ENCODE measurements around the gene FAM221B. TPM values are rescaled to one million over a fixed set of nuclear protein-coding genes. Genes with fewer than 3 reads are reported as not detected.
A peak's percentile ranks its signal among the peaks of the same experiment; 100 is the strongest.

FAM221B gene
- total and polyA plus RNA-seq, 2 experiments from 2014 or later: 0.47 TPM; not detected in 1

- peak overlapping the region; percentile 88 for H3K27ac Mint-ChIP-seq
- peak; percentile 50 for DNase-seq (ENCODE audit: low spot score)
- no peaks in the 10 kb centered on the region for H3K36me3 Mint-ChIP-seq (ENCODE audit: low read depth)
Observed at GRCh38 chr9:35774907-35775635, 53.5 kb downstream of the FAM221B start.

GRCh38 chr9:35771943-35772342, 56.6 kb downstream of the FAM221B start:
- H4K20me1 ChIP-seq (replicated peaks; ENCODE audit: insufficient read depth): peaks cover 3% of the 10 kb centered on the region; the same call in 1 of the 2 replicates
- H3K27me3 ChIP-seq (ENCODE audit: insufficient read depth): no peaks in the 10 kb centered on the region
- H3K36me3 ChIP-seq (ENCODE audit: insufficient read depth): no peaks in the 10 kb centered on the region
- TF ChIP-seq JUNB (IDR thresholded peaks at IDR 0.05; ENCODE audit: unreplicated experiment) (no peak), STAT1 (IDR thresholded peaks at IDR 0.05; ENCODE audit: unreplicated experiment) (no peak)
- H3K9me2 ChIP-seq (ENCODE audit: insufficient read depth): no peaks in the 10 kb centered on the region
- no peak overlapping the region for H2AFZ ChIP-seq
- Mint-ChIP-seq H3K27ac (no peak overlapping the region), H3K36me3 (ENCODE audit: low read depth) (no peaks in the 10 kb centered on the region), H3K4me3 (no peak overlapping the region), H3K4me1 (peaks cover 16% of the 10 kb centered on the region), H3K9me3 (no peaks in the 10 kb centered on the region), H3K27me3 (ENCODE audit: insufficient read depth, low read depth, poor library complexity) (no peaks in the 10 kb centered on the region)
- no peak overlapping the region for H3K4me2 ChIP-seq
- H3K4me3 ChIP-seq: no peak overlapping the region
- H3K79me2 ChIP-seq (replicated peaks; ENCODE audit: insufficient read depth): no peaks in the 10 kb centered on the region; the same call in 1 of the 2 replicates
- H3F3A ChIP-seq (replicated peaks; ENCODE audit: low read depth): 0 out of 2 replicates have a peak, but pooled peaks cover 4% of the 10 kb centered on the region
- DNase-seq (ENCODE audit: low spot score) (no peak), ATAC-seq (no peak)
- peaks cover 16% of the 10 kb centered on the region for H3K4me1 ChIP-seq (ENCODE audit: insufficient read depth)
- no peak overlapping the region for H3K27ac ChIP-seq (ENCODE audit: low read depth)

More at GRCh38 chr9:35774907-35775635, 53.5 kb downstream of the FAM221B start:
- H3K4me3 Mint-ChIP-seq: no peak overlapping the region
- H3K4me1 Mint-ChIP-seq: peaks cover 16% of the 10 kb centered on the region
- H3K4me3 ChIP-seq: no peak overlapping the region
- H3K9me2 ChIP-seq (ENCODE audit: insufficient read depth): no peaks in the 10 kb centered on the region
- peak overlapping the region; percentile 14; the same call in 1 of the 2 replicates for H3K4me2 ChIP-seq
- H3F3A ChIP-seq (replicated peaks; ENCODE audit: low read depth): 0 out of 2 replicates have a peak, but pooled peaks cover 4% of the 10 kb centered on the region
- H4K20me1 ChIP-seq (replicated peaks; ENCODE audit: insufficient read depth): peaks cover 3% of the 10 kb centered on the region; the same call in 1 of the 2 replicates
- no peaks in the 10 kb centered on the region for H3K9me3 Mint-ChIP-seq
- TF ChIP-seq NANOG (IDR thresholded peaks at IDR 0.05; ENCODE audit: borderline replicate concordance) (no peak), CREB1 (CRISPR knock-in tag; IDR thresholded peaks at IDR 0.05; ENCODE audit: low read depth) (no peak), POLR2AphosphoS5 (IDR thresholded peaks at IDR 0.05; ENCODE audit: low read depth) (no peak)
- no peaks in the 10 kb centered on the region for H3K27me3 ChIP-seq (ENCODE audit: insufficient read depth)
- H3K27ac ChIP-seq (ENCODE audit: low read depth): peak overlapping the region; percentile 82; the same call in 1 of the 2 replicates
- ATAC-seq: peak; percentile 76
- peaks cover 16% of the 10 kb centered on the region for H3K4me1 ChIP-seq (ENCODE audit: insufficient read depth)
- H3K27me3 Mint-ChIP-seq (ENCODE audit: insufficient read depth, low read depth, poor library complexity): no peaks in the 10 kb centered on the region
- peak overlapping the region; percentile 35; the same call in 1 of the 2 replicates for H2AFZ ChIP-seq
- H3K79me2 ChIP-seq (replicated peaks; ENCODE audit: insufficient read depth): no peaks in the 10 kb centered on the region
- H3K36me3 ChIP-seq (ENCODE audit: insufficient read depth): no peaks in the 10 kb centered on the region

GRCh38 chr9:35771534-35771933, 57.0 kb downstream of the FAM221B start:
- no peaks in the 10 kb centered on the region for H3K9me2 ChIP-seq (ENCODE audit: insufficient read depth)
- ATAC-seq (no peak), DNase-seq (ENCODE audit: low spot score) (no peak)
- peaks cover 4% of the 10 kb centered on the region; the same call in 1 of the 2 replicates for H3K79me2 ChIP-seq (replicated peaks; ENCODE audit: insufficient read depth)
- no peak overlapping the region for H2AFZ ChIP-seq
- H3F3A ChIP-seq (replicated peaks; ENCODE audit: low read depth): 0 out of 2 replicates have a peak, but pooled peaks cover 4% of the 10 kb centered on the region
- H3K36me3 ChIP-seq (ENCODE audit: insufficient read depth): no peaks in the 10 kb centered on the region
- no peaks in the 10 kb centered on the region for H3K9me3 Mint-ChIP-seq
- no peak overlapping the region for H3K27ac ChIP-seq (ENCODE audit: low read depth)
- no peak overlapping the region for H3K4me3 ChIP-seq
- H3K27me3 ChIP-seq (ENCODE audit: insufficient read depth): no peaks in the 10 kb centered on the region
- H3K4me1 ChIP-seq (ENCODE audit: insufficient read depth): peaks cover 16% of the 10 kb centered on the region
- H3K27me3 Mint-ChIP-seq (ENCODE audit: insufficient read depth, low read depth, poor library complexity): no peaks in the 10 kb centered on the region
- no peaks in the 10 kb centered on the region for H3K36me3 Mint-ChIP-seq (ENCODE audit: low read depth)
- H3K4me3 Mint-ChIP-seq: no peak overlapping the region
- H3K4me2 ChIP-seq: no peak overlapping the region
- peaks cover 3% of the 10 kb centered on the region; the same call in 1 of the 2 replicates for H4K20me1 ChIP-seq (replicated peaks; ENCODE audit: insufficient read depth)
- H3K27ac Mint-ChIP-seq: no peak overlapping the region
- TF ChIP-seq POLR2AphosphoS5 (IDR thresholded peaks at IDR 0.05; ENCODE audit: low read depth): no peak
- TF ChIP-seq STAT1 (IDR thresholded peaks at IDR 0.05; ENCODE audit: unreplicated experiment): no peak
- no peak for TF ChIP-seq CTCF (conservative IDR thresholded peaks at IDR 0.05; ENCODE audit: low read depth in 2 of 2)
- TF ChIP-seq EZH2 (IDR thresholded peaks at IDR 0.05; ENCODE audit: low read depth, unreplicated experiment): no peak
- peaks cover 16% of the 10 kb centered on the region for H3K4me1 Mint-ChIP-seq

All from GM23338 (cell line).